ENCODE data around the gene LMTK3. TPM values are rescaled to one million over a fixed set of nuclear protein-coding genes. Genes with fewer than 3 reads are reported as not detected.

The LMTK3 gene
- total RNA-seq, 1 donor from 2014 or later = 0.67 TPM

- Mint-ChIP-seq H3K36me3 (ENCODE audit: low read depth) (peaks cover 5% of the 10 kb centered on the region), H3K4me3 (ENCODE audit: unreplicated experiment) (no peak overlapping the region), H3K27ac (ENCODE audit: unreplicated experiment) (no peak overlapping the region), H3K9me3 (ENCODE audit: low read depth) (no peaks in the 10 kb centered on the region), H3K27me3 (ENCODE audit: low read depth) (no peaks in the 10 kb centered on the region), H3K4me1 (ENCODE audit: low read depth) (no peaks in the 10 kb centered on the region)
- DNase-seq (ENCODE audit: low spot score) = no peak
- no peak for TF ChIP-seq CTCF (IDR thresholded peaks at IDR 0.05)
These were observed 50.0 kb downstream of the LMTK3 start for GRCh38 chr19:48461651-48461981.

GRCh38 chr19:48458016-48458415 lies 53.6 kb downstream of the LMTK3 start:
- Mint-ChIP-seq H3K27me3 (ENCODE audit: low read depth) (no peaks in the 10 kb centered on the region), H3K9me3 (ENCODE audit: low read depth) (no peaks in the 10 kb centered on the region), H3K36me3 (ENCODE audit: low read depth) (peaks cover 12% of the 10 kb centered on the region), H3K4me1 (ENCODE audit: low read depth) (no peaks in the 10 kb centered on the region), H3K27ac (ENCODE audit: unreplicated experiment) (no peak overlapping the region), H3K4me3 (ENCODE audit: unreplicated experiment) (no peak overlapping the region)
- TF ChIP-seq CTCF (IDR thresholded peaks at IDR 0.05) = no peak
- DNase-seq (ENCODE audit: low spot score) = no peak

GRCh38 chr19:48456864-48457263 lies 54.8 kb downstream of the LMTK3 start:
- TF ChIP-seq CTCF (IDR thresholded peaks at IDR 0.05) = no peak
- Mint-ChIP-seq H3K36me3 (ENCODE audit: low read depth) (peaks cover 12% of the 10 kb centered on the region), H3K27ac (ENCODE audit: unreplicated experiment) (no peak overlapping the region), H3K4me3 (ENCODE audit: unreplicated experiment) (no peak overlapping the region), H3K4me1 (ENCODE audit: low read depth) (no peaks in the 10 kb centered on the region), H3K27me3 (ENCODE audit: low read depth) (no peaks in the 10 kb centered on the region), H3K9me3 (ENCODE audit: low read depth) (no peaks in the 10 kb centered on the region)
- no peak for DNase-seq (ENCODE audit: low spot score)

- H3K4me1 Mint-ChIP-seq (ENCODE audit: low read depth) = no peaks in the 10 kb centered on the region
- H3K4me3 Mint-ChIP-seq (ENCODE audit: unreplicated experiment) = no peak overlapping the region
- peaks cover 14% of the 10 kb centered on the region for H3K36me3 Mint-ChIP-seq (ENCODE audit: low read depth)
- H3K27me3 Mint-ChIP-seq (ENCODE audit: low read depth) = no peaks in the 10 kb centered on the region
- H3K27ac Mint-ChIP-seq (ENCODE audit: unreplicated experiment) = no peak overlapping the region
- H3K9me3 Mint-ChIP-seq (ENCODE audit: low read depth) = no peaks in the 10 kb centered on the region
- DNase-seq (ENCODE audit: low spot score) = no peak
- TF ChIP-seq CTCF (IDR thresholded peaks at IDR 0.05) = no peak
These were observed 55.6 kb downstream of the LMTK3 start for GRCh38 chr19:48455908-48456562.

- H3K36me3 Mint-ChIP-seq (ENCODE audit: low read depth) = peaks cover 14% of the 10 kb centered on the region
- H3K4me1 Mint-ChIP-seq (ENCODE audit: low read depth) = no peaks in the 10 kb centered on the region
- DNase-seq (ENCODE audit: low spot score) = no peak
- no peak for TF ChIP-seq CTCF (IDR thresholded peaks at IDR 0.05)
- H3K4me3 Mint-ChIP-seq (ENCODE audit: unreplicated experiment) = no peak within 1 kb of the TSS
- no peaks in the 10 kb centered on the region for H3K27me3 Mint-ChIP-seq (ENCODE audit: low read depth)
- no peak within 1 kb of the TSS for H3K27ac Mint-ChIP-seq (ENCODE audit: unreplicated experiment)
- no peaks in the 10 kb centered on the region for H3K9me3 Mint-ChIP-seq (ENCODE audit: low read depth)
These were observed 56.3 kb downstream of the LMTK3 start, which contains the start of gene KCNJ14 for GRCh38 chr19:48455171-48455907. KCNJ14 (plus strand) TSS chr19:48455574; CDS start chr19:48461725, 6,151 bp downstream.

Data from chondrocyte (in vitro differentiated cells).